ENCODE measurements around the gene TMEM205.

- no peak for TF ChIP-seq CTCF (IDR thresholded peaks at IDR 0.05)
- no peak for TF ChIP-seq POLR2AphosphoS5 (IDR thresholded peaks at IDR 0.05)
- TF ChIP-seq POLR2A (IDR thresholded peaks at IDR 0.05): no peak
- no peak for TF ChIP-seq EP300 (IDR thresholded peaks at IDR 0.05)
These were observed 27.9 kb upstream of the TMEM205 start for GRCh38 chr19:11373885-11374432.
